ENCODE measurements around the gene CSRNP3.

GRCh38 chr2:165450156-165450555 is 19.3 kb upstream of the CSRNP3 start:
- TF ChIP-seq, protein P1, sequence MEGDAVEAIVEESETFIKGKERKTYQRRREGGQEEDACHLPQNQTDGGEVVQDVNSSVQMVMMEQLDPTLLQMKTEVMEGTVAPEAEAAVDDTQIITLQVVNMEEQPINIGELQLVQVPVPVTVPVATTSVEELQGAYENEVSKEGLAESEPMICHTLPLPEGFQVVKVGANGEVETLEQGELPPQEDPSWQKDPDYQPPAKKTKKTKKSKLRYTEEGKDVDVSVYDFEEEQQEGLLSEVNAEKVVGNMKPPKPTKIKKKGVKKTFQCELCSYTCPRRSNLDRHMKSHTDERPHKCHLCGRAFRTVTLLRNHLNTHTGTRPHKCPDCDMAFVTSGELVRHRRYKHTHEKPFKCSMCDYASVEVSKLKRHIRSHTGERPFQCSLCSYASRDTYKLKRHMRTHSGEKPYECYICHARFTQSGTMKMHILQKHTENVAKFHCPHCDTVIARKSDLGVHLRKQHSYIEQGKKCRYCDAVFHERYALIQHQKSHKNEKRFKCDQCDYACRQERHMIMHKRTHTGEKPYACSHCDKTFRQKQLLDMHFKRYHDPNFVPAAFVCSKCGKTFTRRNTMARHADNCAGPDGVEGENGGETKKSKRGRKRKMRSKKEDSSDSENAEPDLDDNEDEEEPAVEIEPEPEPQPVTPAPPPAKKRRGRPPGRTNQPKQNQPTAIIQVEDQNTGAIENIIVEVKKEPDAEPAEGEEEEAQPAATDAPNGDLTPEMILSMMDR (IDR thresholded peaks at IDR 0.05): no peak
- no peak for TF ChIP-seq ZFX (IDR thresholded peaks at IDR 0.05; ENCODE audit: borderline replicate concordance)

All from 22Rv1 (cell line).